ENCODE data around the gene VMO1.
"Not testable (repeated sequence)": the region's sequence is repeated elsewhere in the genome, so short reads cannot be mapped to it uniquely, and the experiment has no call there.

VMO1 gene

GRCh38 chr17:4786106-4786511 lies at the start of gene VMO1:
VMO1 (minus strand) TSS chr17:4786364; CDS start chr17:4786352, 12 bp downstream.
- no peaks in the 10 kb centered on the region for H3K27me3 ChIP-seq (ENCODE audit: insufficient read depth, low read depth, severe bottlenecking)

GRCh38 chr17:4834681-4835020 lies 48.5 kb upstream of the VMO1 start:
- H3K36me3 ChIP-seq: peaks cover 38% of the 10 kb centered on the region
- H3K9me3 ChIP-seq (ENCODE audit: severe bottlenecking): no peaks in the 10 kb centered on the region
- H3K4me3 ChIP-seq (ENCODE audit: low read depth, low read length): peak overlapping the region; percentile 68
- peak overlapping the region; percentile 96 for H3K27ac ChIP-seq
- TF ChIP-seq CTCF (IDR thresholded peaks at IDR 0.05; ENCODE audit: low read depth, low read length): no peak
- H3K27me3 ChIP-seq (ENCODE audit: insufficient read depth, low read depth, severe bottlenecking): no peaks in the 10 kb centered on the region
- DNase-seq: peak; percentile 39

More at GRCh38 chr17:4786106-4786511, at the start of gene VMO1:
- peak within 1 kb of the TSS; percentile 63 for H3K27ac ChIP-seq
- no peak for TF ChIP-seq CTCF (IDR thresholded peaks at IDR 0.05; ENCODE audit: low read depth, low read length)
- no peaks in the 10 kb centered on the region for H3K36me3 ChIP-seq
- H3K4me3 ChIP-seq (ENCODE audit: low read depth, low read length): peak within 1 kb of the TSS; percentile 30
- no peaks in the 10 kb centered on the region for H3K9me3 ChIP-seq (ENCODE audit: severe bottlenecking)
- DNase-seq: peak; percentile 91

GRCh38 chr17:4833941-4834680 lies 47.9 kb upstream of the VMO1 start:
- Histone ChIP-seq H3K9me3 (ENCODE audit: severe bottlenecking) (no peaks in the 10 kb centered on the region), H3K36me3 (peaks cover 33% of the 10 kb centered on the region), H3K27ac (peak overlapping the region; percentile 96), H3K27me3 (ENCODE audit: insufficient read depth, low read depth, severe bottlenecking) (no peaks in the 10 kb centered on the region), H3K4me3 (ENCODE audit: low read depth, low read length) (peak overlapping the region; percentile 68)
- no peak for DNase-seq
- no peak for TF ChIP-seq CTCF (IDR thresholded peaks at IDR 0.05; ENCODE audit: low read depth, low read length)

- DNase-seq: peak; percentile 90
- Histone ChIP-seq H3K4me3 (ENCODE audit: low read depth, low read length) (peak within 1 kb of the TSS; percentile 68), H3K27me3 (ENCODE audit: insufficient read depth, low read depth, severe bottlenecking) (no peaks in the 10 kb centered on the region), H3K27ac (peak within 1 kb of the TSS; percentile 96), H3K9me3 (ENCODE audit: severe bottlenecking) (no peaks in the 10 kb centered on the region), H3K36me3 (peaks cover 25% of the 10 kb centered on the region)
- no peak for TF ChIP-seq CTCF (IDR thresholded peaks at IDR 0.05; ENCODE audit: low read depth, low read length)
Measured at GRCh38 chr17:4833178-4833940, 47.2 kb upstream of the VMO1 start, which contains the start of gene MINK1. MINK1 (plus strand) TSS chr17:4833340; CDS start chr17:4833584, 244 bp downstream.

GRCh38 chr17:4832829-4833177 lies 46.6 kb upstream of the VMO1 start:
- DNase-seq; H3K9me3 ChIP-seq (ENCODE audit: severe bottlenecking); H3K27me3 ChIP-seq (ENCODE audit: insufficient read depth, low read depth, severe bottlenecking): not testable (repeated sequence)
- peak overlapping the region; percentile 96 for H3K27ac ChIP-seq
- peaks cover 19% of the 10 kb centered on the region for H3K36me3 ChIP-seq
- peak overlapping the region; percentile 51 for H3K4me3 ChIP-seq (ENCODE audit: low read depth, low read length)

GRCh38 chr17:4827399-4827798 lies 41.2 kb upstream of the VMO1 start:
- no peak for DNase-seq
- Histone ChIP-seq H3K27ac (no peak overlapping the region), H3K27me3 (ENCODE audit: insufficient read depth, low read depth, severe bottlenecking) (no peaks in the 10 kb centered on the region)

More at GRCh38 chr17:4827399-4827798, 41.2 kb upstream of the VMO1 start:
- Histone ChIP-seq H3K36me3 (peaks cover 10% of the 10 kb centered on the region), H3K9me3 (ENCODE audit: severe bottlenecking) (no peaks in the 10 kb centered on the region), H3K4me3 (ENCODE audit: low read depth, low read length) (no peak overlapping the region)
- no peak for TF ChIP-seq CTCF (IDR thresholded peaks at IDR 0.05; ENCODE audit: low read depth, low read length)

Measured in WERI-Rb-1 (cell line).